Liver (tissue), 9 donors: ENCODE data around the gene TSGA10IP. TPM values are rescaled to one million over a fixed set of nuclear protein-coding genes. Genes with fewer than 3 reads are reported as not detected.

ENCODE experiments used
- DNase-seq: peaks from one replicate; pipeline ENCODE4 v3.0.0-alpha.2; 2017; ENCODE audit warnings: low spot score
- H3K27ac ChIP-seq, 2 donors: one replicate each; pipeline ENCODE4 v1.7.0; 2013; ENCODE audit warnings: inconsistent platforms in 2 of 2, low read length in 2 of 2, control low read depth in 1 of 2, low read depth in 1 of 2, mild to moderate bottlenecking in 1 of 2
- H3K27me3 ChIP-seq, 4 donors: one replicate each; pipeline versions ENCODE4 v1.6.1 to v1.7.0; 2013; ENCODE audit warnings: low read length in 3 of 4, inconsistent platforms in 1 of 4, mild to moderate bottlenecking in 1 of 4, moderate library complexity in 1 of 4; ENCODE audit not compliant: control insufficient read depth in 4 of 4, insufficient read depth in 4 of 4
- H3K36me3 ChIP-seq, 4 donors: one replicate each; pipeline versions ENCODE4 v1.6.1 to v1.7.0; 2013; ENCODE audit warnings: low read length in 3 of 4, mild to moderate bottlenecking in 3 of 4, low read depth in 1 of 4, moderate library complexity in 1 of 4; ENCODE audit not compliant: control insufficient read depth in 4 of 4, insufficient read depth in 3 of 4
- H3K4me1 ChIP-seq, 4 donors: one replicate each; pipeline versions ENCODE4 v1.6.1 to v1.7.0; 2013; ENCODE audit warnings: low read length in 3 of 4, mild to moderate bottlenecking in 3 of 4, moderate library complexity in 1 of 4; ENCODE audit not compliant: control insufficient read depth in 4 of 4, insufficient read depth in 4 of 4
- H3K4me3 ChIP-seq, 3 donors: one replicate each; pipeline versions ENCODE4 v1.6.1 to v1.7.0; 2013; ENCODE audit warnings: low read length in 3 of 3, control low read depth in 1 of 3, low read depth in 1 of 3, mild to moderate bottlenecking in 1 of 3
- H3K9ac ChIP-seq, 2 donors: one replicate each; pipeline ENCODE4 v1.7.0; 2013; ENCODE audit warnings: low read length in 2 of 2, mild to moderate bottlenecking in 2 of 2, moderate library complexity in 2 of 2, control low read depth in 1 of 2, low read depth in 1 of 2
- H3K9me3 ChIP-seq, 4 donors: one replicate each; pipeline versions ENCODE4 v1.6.1 to v1.7.0; 2013; ENCODE audit warnings: low read length in 3 of 4; ENCODE audit not compliant: control insufficient read depth in 4 of 4
- EGR1 ChIP-seq, 2 donors: IDR thresholded peaks; 2 replicates each; pipeline ENCODE4 v1.6.1; 2016 to 2018; ENCODE audit warnings: antibody characterized with exemption in 2 of 2, low read depth in 2 of 2
- FOXA1 ChIP-seq: IDR thresholded peaks from 2 replicates; pipeline ENCODE4 v1.6.1; 2016; ENCODE audit warnings: antibody characterized with exemption
- GABPA ChIP-seq, 2 donors: IDR thresholded peaks in 1 of 2; conservative IDR thresholded peaks in 1 of 2; 2 replicates each; pipeline ENCODE4 v1.6.1; 2016; ENCODE audit warnings: antibody characterized with exemption in 2 of 2, mild to moderate bottlenecking in 1 of 2, moderate library complexity in 1 of 2
- HNF4A ChIP-seq, 2 donors: conservative IDR thresholded peaks; 2 replicates each; pipeline ENCODE4 v1.6.1; 2016; ENCODE audit warnings: antibody characterized with exemption in 2 of 2, mild to moderate bottlenecking in 2 of 2
- JUND ChIP-seq, 2 donors: IDR thresholded peaks; 2 replicates each; pipeline ENCODE4 v1.6.1; 2016; ENCODE audit warnings: antibody characterized with exemption in 2 of 2
- RXRA ChIP-seq, 2 donors: IDR thresholded peaks; 2 replicates each; pipeline ENCODE4 v1.6.1; 2017 to 2018; ENCODE audit warnings: antibody characterized with exemption in 2 of 2, mild to moderate bottlenecking in 1 of 2
- SP1 ChIP-seq: IDR thresholded peaks from 2 replicates; pipeline ENCODE4 v1.6.1; 2018; ENCODE audit warnings: antibody characterized with exemption, mild to moderate bottlenecking
- TAF1 ChIP-seq: conservative IDR thresholded peaks from 2 replicates; pipeline ENCODE4 v1.6.1; 2016; ENCODE audit warnings: antibody characterized with exemption, mild to moderate bottlenecking
- YY1 ChIP-seq: IDR thresholded peaks from 2 replicates; pipeline ENCODE4 v1.6.1; 2016; ENCODE audit warnings: antibody characterized with exemption, mild to moderate bottlenecking
- WGBS: extraction: QIAGEN DNeasy Blood & Tissue Kit; methylation state at CpG from one replicate; pipeline ENCODE4 v1.1.7; 2013; 5-methylcytosine and 5-hydroxymethylcytosine counted together
- polyA plus RNA-seq, 2 donors: library from polyadenylated mRNA; stranded (reverse) in 1 of 2; unstranded in 1 of 2; fragments of 200-250 nt in 1 of 2; fragments of >200 nt in 1 of 2; fragmentation: Nextera tagmentation in 1 of 2; extraction: Ambion mirVana in 1 of 2; gene quantifications; one replicate each; pipeline versions ENCODE4 v1.2.1 to v1.2.3, GENCODE V29; 2013 to 2015
- total RNA-seq, 2 donors: library from RNA; depleted of rRNA; stranded (reverse); fragments of >200 nt; gene quantifications; one replicate each; pipeline ENCODE4 v1.2.3, GENCODE V29; 2014
- TF ChIP-seq, protein P1 (sequence below): IDR thresholded peaks from 2 replicates; pipeline ENCODE4 v1.6.1; 2016; ENCODE audit warnings: antibody characterized with exemption
- TF ChIP-seq, protein P2 (sequence below): fragments of 150-350 bp; IDR thresholded peaks from 2 replicates; pipeline ENCODE4 v1.5.1; 2017; ENCODE audit warnings: improper control_type of control experiment, low read depth, low read length; ENCODE audit not compliant: missing input control
- TF ChIP-seq, protein P3 (sequence below): IDR thresholded peaks from 2 replicates; pipeline ENCODE4 v1.6.1; 2016; ENCODE audit warnings: antibody characterized with exemption, mild to moderate bottlenecking
- TF ChIP-seq, protein P4 (sequence below): IDR thresholded peaks from 2 replicates; pipeline ENCODE4 v1.6.1; 2016; ENCODE audit warnings: antibody characterized with exemption
- TF ChIP-seq, protein P5 (sequence below): IDR thresholded peaks from 2 replicates; pipeline ENCODE4 v1.6.1; 2016; ENCODE audit warnings: antibody characterized with exemption
- donor health status: healthy.
- donor health status: healthy.
- donor health status: healthy.
- donor health status: healthy.
- donor health status: healthy.

Gene TSGA10IP
- total and polyA plus RNA-seq, 4 donors: 0.02 TPM; not detected in 3

DNA sequence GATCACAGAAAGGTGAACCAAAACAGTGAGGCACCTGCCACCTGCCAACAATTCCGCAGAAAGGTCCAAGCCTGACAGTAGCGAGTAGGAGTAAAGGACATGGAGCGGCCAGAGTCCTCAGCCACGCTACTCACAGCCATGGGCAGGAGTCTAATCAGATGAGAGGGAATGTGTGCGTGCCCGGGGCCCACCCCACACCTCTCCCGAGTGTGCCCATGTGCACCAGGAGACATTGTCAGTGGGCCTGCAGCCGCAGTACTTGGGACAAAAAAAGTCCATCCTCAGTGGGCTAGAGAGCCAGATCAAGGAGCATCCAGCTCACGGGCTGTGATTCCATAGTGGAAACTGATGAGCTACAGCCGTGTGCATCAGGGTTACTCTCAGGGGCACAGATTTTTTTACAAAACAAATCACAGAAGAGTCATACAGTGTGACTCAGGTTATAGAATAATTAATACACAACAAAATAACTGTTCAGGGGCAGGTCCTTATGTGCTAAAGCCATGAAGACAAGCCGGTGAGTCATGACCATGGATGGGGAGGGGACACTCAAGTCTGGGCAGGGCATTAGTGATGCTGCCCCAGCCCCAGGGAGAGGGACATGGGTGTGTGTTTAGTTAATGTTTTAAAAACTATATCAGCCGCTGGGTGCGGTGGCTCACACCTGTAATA is 28.3 kb downstream of the TSGA10IP start:
- Histone ChIP-seq H3K27me3 (no peaks in the 10 kb centered on the region), H3K4me3 (no peak overlapping the region), H3K9ac (no peak overlapping the region), H3K4me1 (no peaks in the 10 kb centered on the region), H3K9me3 (no peaks in the 10 kb centered on the region), H3K36me3 (peaks cover 12 to 50% (median 26%) of the 10 kb centered on the region in 4 donors), H3K27ac (no peak overlapping the region)
- TF ChIP-seq EGR1 (IDR thresholded peaks at IDR 0.05; ENCODE audit: low read depth in 2 of 2) (no peak), HNF4A (conservative IDR thresholded peaks at IDR 0.05) (no peak), YY1 (no peak), JUND (IDR thresholded peaks at IDR 0.05) (no peak), RXRA (IDR thresholded peaks at IDR 0.05) (no peak), GABPA (IDR thresholded peaks at IDR 0.05 in 1 of 2, conservative IDR thresholded peaks at IDR 0.05 in 1 of 2) (no peak), TAF1 (no peak)
- TF ChIP-seq, protein P1, sequence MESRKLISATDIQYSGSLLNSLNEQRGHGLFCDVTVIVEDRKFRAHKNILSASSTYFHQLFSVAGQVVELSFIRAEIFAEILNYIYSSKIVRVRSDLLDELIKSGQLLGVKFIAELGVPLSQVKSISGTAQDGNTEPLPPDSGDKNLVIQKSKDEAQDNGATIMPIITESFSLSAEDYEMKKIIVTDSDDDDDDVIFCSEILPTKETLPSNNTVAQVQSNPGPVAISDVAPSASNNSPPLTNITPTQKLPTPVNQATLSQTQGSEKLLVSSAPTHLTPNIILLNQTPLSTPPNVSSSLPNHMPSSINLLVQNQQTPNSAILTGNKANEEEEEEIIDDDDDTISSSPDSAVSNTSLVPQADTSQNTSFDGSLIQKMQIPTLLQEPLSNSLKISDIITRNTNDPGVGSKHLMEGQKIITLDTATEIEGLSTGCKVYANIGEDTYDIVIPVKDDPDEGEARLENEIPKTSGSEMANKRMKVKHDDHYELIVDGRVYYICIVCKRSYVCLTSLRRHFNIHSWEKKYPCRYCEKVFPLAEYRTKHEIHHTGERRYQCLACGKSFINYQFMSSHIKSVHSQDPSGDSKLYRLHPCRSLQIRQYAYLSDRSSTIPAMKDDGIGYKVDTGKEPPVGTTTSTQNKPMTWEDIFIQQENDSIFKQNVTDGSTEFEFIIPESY: no peak
- TF ChIP-seq, protein P2, sequence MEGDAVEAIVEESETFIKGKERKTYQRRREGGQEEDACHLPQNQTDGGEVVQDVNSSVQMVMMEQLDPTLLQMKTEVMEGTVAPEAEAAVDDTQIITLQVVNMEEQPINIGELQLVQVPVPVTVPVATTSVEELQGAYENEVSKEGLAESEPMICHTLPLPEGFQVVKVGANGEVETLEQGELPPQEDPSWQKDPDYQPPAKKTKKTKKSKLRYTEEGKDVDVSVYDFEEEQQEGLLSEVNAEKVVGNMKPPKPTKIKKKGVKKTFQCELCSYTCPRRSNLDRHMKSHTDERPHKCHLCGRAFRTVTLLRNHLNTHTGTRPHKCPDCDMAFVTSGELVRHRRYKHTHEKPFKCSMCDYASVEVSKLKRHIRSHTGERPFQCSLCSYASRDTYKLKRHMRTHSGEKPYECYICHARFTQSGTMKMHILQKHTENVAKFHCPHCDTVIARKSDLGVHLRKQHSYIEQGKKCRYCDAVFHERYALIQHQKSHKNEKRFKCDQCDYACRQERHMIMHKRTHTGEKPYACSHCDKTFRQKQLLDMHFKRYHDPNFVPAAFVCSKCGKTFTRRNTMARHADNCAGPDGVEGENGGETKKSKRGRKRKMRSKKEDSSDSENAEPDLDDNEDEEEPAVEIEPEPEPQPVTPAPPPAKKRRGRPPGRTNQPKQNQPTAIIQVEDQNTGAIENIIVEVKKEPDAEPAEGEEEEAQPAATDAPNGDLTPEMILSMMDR: no peak
- TF ChIP-seq, protein P3, sequence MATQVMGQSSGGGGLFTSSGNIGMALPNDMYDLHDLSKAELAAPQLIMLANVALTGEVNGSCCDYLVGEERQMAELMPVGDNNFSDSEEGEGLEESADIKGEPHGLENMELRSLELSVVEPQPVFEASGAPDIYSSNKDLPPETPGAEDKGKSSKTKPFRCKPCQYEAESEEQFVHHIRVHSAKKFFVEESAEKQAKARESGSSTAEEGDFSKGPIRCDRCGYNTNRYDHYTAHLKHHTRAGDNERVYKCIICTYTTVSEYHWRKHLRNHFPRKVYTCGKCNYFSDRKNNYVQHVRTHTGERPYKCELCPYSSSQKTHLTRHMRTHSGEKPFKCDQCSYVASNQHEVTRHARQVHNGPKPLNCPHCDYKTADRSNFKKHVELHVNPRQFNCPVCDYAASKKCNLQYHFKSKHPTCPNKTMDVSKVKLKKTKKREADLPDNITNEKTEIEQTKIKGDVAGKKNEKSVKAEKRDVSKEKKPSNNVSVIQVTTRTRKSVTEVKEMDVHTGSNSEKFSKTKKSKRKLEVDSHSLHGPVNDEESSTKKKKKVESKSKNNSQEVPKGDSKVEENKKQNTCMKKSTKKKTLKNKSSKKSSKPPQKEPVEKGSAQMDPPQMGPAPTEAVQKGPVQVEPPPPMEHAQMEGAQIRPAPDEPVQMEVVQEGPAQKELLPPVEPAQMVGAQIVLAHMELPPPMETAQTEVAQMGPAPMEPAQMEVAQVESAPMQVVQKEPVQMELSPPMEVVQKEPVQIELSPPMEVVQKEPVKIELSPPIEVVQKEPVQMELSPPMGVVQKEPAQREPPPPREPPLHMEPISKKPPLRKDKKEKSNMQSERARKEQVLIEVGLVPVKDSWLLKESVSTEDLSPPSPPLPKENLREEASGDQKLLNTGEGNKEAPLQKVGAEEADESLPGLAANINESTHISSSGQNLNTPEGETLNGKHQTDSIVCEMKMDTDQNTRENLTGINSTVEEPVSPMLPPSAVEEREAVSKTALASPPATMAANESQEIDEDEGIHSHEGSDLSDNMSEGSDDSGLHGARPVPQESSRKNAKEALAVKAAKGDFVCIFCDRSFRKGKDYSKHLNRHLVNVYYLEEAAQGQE: no peak
- no peak for DNase-seq
- 94% methylated on average over 13 of the region's 13 CpGs for WGBS

DNA sequence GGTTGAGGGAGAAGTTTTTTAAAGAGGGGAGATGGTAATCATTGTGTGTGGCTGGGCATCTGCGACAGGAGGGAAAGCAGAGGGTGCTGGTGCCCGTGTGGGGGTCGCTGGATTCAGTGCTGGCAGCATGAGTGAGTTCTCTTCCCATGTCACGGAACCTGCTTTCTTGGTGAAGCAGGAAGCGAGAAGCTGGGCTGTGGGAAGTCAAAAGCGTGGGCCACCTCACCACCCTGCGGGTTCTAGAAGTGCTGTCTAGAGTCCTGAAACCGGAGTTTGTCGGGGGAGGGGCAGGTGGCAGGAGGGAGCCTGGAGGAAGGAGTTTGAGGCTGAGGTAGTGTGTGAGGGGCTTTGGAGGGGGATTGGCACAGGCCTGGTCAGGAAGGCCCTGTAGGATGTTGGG is 30.5 kb downstream of the TSGA10IP start:
- Histone ChIP-seq H3K9me3 (no peaks in the 10 kb centered on the region), H3K36me3 (peaks cover 16 to 45% (median 26%) of the 10 kb centered on the region in 4 donors), H3K4me1 (no peaks in the 10 kb centered on the region), H3K9ac (no peak overlapping the region), H3K27ac (no peak overlapping the region), H3K4me3 (no peak overlapping the region), H3K27me3 (no peaks in the 10 kb centered on the region)
- no peak for DNase-seq
- WGBS: 95% methylated on average over 9 of the region's 9 CpGs
- no peak for TF ChIP-seq GABPA (IDR thresholded peaks at IDR 0.05 in 1 of 2, conservative IDR thresholded peaks at IDR 0.05 in 1 of 2)
- TF ChIP-seq, protein P4, sequence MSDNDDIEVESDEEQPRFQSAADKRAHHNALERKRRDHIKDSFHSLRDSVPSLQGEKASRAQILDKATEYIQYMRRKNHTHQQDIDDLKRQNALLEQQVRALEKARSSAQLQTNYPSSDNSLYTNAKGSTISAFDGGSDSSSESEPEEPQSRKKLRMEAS: no peak
- TF ChIP-seq, protein P2: no peak
- TF ChIP-seq FOXA1: no peak
- TF ChIP-seq, protein P5, sequence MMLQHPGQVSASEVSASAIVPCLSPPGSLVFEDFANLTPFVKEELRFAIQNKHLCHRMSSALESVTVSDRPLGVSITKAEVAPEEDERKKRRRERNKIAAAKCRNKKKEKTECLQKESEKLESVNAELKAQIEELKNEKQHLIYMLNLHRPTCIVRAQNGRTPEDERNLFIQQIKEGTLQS: no peak
- no peak for TF ChIP-seq SP1
- no peak for TF ChIP-seq EGR1 (IDR thresholded peaks at IDR 0.05; ENCODE audit: low read depth in 2 of 2)
- TF ChIP-seq, protein P3: no peak
